ENCODE results near the gene PHF23.
A peak's percentile ranks its signal among the peaks of the same experiment; 100 is the strongest.

Gene PHF23

DNA sequence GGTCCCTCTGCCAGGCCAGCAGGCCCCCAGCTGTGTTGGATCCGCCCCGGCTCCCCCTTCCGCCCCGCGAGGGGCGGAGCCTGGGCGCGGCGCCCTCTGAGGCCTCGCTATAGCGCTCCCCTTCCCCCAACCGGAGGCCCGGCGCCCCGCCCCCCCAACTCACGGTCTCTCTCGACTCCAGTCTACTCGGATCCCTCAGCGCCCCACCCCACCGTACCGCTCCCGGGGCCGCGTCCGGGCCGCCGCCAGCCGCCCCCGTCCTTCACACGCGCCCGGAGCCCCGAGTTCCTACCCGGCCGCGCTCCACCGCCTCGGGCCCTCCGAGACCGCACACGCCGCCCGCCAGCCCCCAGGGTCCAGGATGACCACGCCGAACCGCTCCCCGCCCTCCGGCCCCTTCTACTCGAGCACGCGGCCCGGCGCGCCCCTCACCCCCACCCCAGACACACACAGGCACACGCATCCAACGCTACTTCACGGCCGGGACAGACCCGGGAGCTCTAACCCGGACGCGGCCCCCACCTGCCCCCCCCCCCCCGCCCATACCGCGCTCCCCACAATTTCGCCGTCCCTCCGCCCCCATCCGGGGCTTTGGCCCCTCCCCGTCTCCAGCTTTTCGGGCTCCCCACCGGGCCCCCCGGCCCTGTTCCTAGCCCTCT is 1.4 kb downstream of the PHF23 start:
- peak; percentile 40 for DNase-seq

DNA sequence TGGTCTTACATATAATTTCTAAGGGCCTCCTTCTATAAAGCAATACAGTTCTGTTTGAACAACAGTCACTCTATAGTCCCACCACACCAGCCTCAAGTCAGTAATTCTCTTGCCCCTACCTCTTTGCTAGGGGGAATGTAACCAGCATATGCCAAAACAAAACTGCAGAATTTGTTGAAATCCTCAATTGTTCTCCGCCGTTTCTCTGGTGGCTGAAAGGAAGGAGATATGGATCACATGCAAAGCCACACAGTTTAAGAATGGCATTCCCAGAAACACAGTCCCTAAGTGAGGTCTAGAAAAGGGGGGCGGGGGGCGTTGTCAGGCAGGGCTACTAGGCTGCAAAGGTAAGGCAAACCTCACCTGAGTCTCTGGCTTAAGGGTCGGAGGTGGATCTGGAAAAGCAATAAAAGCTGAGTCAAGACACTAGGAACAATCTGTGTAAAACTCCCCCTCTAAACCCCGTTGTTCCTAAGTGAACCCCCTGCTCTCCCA is 1.9 kb downstream of the PHF23 start:
- DNase-seq: no peak

DNA sequence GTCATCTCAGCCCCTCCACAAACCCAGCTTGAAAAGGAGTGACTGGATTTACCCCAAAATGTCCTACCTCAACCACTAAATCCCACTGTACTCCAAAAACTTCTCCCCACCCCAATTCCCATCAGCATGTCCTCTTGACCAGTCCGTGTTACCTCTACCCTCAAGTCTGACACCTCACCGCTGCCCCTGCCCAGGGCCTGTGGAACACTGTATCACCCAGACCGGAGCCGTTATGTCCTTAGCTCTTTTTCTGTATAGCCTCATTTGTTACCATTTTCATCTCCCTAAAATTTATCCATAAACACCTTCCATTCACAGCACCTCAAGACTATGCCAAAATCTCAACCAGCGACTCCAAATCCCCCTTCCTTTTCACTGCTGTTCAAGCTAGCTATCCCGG is 2.4 kb downstream of the PHF23 start:
- DNase-seq: no peak

DNA sequence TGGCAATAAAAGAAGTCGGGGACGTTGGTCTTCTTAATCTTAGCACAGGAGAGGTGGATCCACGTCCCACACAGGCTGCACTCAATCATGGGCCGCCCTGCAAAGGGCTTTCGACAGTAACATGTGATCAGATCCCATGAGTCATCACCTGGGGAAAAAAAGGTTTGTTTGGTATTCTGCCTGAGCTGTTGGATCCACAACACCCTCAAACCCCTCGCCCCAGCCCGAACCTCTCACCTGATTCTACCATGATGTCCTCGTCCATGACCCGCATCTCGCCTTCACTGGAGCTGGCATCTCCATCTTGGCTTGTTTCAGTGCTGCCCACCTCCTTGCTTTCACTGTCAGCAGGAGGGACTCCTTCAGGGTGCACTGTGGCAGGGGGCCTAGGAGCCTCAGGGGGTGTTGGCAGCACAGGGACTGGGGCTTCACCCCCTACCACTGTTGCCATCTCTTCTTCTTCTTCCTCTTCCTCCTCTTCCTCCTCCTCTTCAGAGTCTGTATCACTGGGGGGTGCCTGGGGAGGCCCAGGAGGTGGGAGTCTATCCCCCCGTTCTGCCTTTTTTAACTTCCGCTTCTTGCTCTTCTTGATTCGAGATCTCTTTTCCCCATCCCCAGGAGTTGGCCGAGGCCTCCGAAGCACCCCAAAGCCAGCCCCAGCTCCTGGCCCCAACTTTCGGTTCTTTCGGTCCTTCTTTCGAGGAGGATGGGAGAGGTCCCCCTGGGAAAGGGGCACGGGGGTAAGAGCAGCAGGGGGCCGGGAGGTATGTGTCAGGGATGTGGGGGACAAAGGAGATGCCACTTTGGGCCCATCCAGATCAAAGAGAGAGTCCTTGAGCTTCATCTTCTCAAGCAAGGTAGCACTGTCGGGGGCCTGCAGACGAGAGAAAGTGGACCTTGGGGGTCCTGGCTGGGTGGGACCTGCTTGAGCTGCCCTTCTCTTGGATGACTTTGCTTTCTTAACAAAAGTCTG is 3.3 kb downstream of the PHF23 start:
- no peak for DNase-seq

DNA sequence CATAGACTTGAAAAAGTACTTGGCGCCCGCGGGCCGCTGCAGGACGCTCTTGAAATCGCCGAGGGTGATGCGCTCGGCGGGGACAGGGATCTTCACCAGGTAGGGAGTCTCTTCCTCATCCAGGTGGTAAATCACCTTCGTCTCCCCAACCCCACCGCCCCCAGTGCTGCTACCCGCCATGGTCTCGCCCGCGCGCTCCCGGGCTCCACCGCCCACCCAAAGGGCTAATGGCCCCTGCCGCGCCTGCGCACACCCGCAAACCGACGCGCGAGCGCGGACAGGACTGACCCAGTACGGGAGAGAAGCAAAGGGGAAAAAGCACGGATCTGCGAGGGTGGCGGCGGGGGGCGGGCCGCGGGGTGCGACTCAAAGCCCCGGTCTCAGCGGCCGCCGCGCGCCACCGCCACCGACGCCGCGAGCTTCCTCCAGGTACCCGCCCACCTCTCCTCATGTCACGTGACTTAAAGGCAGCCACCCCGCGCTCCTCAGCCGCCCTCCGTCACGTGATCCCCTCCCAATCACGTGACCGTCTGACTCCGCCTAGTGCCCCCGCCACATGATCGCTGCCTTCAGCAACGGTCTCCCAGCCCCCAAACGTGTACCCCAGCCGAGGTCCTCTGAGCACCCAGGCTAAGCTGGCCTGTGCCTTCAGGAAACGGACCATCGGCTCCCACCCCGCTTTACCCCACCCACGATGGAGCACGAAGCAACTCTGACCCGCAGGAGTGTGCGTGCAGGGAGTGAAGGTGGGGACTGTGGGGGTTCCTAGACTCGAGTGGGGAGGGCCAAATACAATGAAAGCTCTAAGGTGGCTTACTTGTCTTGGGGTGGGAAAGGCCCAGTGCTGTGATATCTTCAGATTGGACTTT is 4.9 kb downstream of the PHF23 start, which contains the start of gene DVL2:
DVL2 (minus strand) TSS at position 435 of the 869 bp plus-strand sequence; CDS start at position 180, 255 bp downstream.
- DNase-seq: peak; percentile 97

DNA sequence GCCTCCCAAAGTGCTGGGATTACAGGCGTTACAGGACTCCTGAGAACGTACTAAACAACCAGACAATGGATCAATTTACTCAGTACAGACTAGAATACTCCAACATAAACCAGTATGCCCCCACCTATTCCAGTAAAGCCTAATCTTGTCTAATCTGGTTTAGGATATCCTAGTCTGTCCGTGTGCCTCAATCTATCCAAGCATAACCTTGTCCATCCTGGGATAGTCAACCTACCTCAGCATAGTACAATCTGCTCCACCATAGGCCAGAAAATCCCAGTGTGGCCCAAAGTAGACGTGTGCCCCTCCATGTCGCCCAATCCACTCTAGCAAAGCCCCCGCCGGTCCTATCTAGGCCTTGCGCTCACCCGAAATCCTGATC is 5.6 kb downstream of the PHF23 start:
- DNase-seq: no peak

DNA sequence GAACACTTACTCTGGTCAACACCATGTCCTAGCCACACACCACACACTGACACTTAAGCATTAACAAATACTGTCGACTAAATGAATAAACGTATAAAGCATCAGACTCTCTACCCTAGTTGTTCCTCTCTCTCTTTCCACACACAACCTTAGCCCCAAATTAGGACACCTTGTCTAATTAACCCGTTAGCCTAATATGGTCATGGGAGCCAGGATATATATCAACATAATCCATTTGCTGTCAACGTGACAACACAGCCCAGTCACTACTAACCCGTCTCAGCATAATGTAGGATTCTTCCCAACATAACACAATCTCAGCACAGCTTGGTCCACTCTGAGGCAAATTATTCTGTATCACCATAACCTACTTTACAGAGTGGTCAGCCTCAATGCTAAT is 7.1 kb downstream of the PHF23 start:
- DNase-seq: no peak

DNA sequence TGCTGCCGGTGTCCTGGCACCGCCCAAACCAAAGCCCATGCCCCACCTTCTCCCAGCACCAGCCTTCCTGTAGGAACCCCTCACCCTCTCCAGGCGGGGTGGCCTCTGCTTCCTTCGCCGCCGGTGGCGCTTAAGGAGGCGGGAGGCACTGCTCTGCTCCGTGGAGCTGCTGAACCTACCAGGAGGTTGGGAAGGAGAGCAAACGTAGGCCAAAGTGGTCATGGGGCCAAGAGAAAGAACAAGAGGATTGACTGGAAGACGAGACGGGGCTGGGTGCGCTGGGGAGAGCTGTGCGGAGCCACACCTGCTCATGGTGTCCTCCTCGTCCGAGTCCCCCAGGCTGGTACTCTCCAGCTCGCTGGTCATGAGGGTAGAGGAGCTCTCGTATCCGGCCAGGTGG is 9.8 kb downstream of the PHF23 start:
- DNase-seq: no peak

DNA sequence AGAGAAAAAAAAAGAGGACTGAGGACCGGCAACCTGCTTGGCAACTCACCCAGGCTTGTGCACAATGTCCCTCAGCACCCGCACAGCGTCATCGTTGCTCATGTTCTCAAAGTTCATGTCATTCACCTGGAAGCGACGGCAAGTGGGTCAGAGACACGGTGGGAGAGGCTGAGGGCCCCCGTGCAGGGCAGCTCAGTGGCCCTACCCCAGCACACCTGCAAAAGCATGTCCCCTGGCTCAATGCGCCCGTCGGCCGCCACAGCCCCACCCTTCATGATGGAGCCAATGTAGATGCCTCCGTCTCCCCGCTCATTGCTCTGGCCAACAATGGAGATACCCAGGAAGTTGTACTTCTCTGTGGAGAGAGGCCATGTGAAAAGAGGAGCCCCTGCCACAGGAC is 10.3 kb downstream of the PHF23 start:
- DNase-seq: no peak

DNA sequence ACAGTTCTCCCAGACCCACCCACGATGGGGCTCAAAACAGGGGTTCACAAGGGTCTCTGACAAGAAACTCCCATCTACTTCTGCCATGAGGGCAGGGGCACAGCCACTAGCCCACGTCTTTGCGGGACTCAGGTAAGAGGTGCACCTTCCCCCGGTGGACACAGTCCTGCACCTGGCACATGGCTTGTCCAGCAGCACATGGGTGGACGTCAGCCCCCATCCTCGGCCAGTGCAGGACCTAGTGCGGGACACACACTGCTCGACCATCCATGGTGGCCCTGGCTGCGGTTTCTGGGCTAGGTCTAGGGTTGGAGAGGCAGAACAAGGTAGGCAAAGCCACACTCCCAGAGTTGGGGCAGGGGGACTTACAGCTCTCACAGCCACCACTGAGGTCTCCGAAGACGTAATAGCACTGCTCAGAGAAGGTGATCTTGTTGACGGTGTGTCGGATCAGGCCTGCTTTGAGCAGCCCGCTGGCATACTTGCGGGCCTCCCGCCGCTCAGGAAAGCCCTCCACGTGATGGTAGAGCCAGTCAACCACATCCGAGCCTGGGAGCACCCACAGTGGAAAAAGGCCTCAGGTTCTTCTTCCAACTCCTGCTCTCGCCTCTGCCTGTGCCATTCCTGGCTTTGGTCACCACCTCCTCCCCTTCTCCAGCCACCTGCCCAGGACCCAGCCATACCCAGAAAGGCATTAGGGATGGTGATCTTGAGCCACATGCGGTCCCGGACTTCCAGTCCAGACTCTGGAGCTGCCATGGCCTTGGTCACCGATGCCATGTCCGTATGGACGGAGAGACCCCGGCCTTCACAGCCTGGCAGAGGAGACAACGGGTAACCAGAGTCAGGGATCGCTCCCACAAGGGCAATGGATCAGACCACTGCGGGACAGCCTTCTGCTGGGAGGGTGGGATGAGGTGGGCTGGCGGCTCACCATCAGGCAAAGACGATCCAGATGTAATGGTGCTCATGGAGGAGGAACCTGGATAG is 12.2 kb downstream of the PHF23 start:
- DNase-seq: no peak

DNA sequence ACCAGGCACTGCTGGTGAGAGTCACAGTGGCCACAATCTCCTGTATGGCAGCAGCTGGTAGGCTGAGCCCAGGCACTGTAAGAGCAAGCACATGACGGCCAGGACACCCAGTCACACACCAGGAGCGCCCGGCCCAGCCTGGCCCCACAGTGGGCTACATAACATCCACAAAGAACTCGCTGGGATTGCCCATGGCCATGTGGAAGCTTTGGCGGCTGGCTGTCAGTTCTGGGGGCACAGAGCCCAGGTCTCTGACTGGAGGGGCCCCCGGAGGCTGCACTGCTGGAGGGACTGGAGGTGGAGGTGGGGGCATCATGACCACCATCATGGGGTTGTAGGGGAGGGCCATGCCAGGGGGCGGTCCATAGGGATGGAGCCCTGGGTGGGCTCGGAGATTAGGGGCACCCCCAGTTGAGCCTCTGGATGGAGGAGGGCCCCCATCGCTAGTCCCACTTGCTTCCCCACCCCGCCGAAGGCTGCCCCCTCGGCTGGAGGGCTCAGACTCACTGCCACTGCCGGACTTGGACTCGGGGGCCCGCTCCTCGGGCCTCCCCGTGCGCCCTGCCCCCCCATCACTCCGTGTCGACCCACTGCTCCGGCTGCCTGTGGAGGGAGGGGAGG is 13.4 kb downstream of the PHF23 start:
- DNase-seq: no peak

DNA sequence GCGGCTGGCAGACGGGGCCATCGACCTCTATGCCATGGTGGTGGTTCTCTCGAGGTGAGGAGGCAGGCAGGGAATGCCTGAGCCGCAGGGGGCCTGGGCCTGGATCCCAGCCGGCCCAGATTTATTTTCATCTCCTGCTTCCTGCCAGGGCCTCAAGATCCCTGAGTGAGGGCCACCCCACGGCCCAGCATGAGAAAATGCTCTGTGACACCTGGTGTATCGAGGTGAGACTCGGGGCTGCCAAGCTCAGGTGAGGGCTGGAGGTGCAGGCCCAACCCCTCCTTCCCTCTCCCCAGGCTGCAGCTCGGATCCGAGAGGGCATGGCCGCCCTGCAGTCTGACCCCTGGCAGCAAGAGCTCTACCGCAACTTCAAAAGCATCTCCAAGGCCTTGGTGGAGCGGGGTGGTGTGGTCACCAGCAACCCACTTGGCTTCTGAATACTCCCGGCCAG is 14.6 kb downstream of the PHF23 start:
- no peak for DNase-seq

DNA sequence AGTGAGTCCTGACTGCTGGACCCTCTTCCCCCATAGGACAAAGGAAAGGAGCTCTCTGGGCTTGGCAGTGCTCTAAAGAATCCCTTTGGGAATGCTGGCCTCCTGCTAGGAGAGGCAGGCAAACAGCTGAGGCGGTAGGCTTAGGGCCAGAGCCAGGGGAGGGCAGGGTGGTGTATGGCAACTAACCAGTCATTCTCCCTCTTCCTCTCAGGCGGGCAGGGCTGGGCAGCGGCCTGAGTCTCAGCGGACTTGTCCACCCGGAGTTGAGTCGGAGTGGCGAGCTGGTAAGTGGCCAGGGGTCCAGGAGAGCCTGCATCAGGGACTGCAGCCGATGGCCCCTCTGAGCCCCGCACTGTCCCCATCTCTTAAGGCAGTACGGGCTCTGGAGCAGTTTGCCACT is 15.1 kb downstream of the PHF23 start:
- DNase-seq: no peak

DNA sequence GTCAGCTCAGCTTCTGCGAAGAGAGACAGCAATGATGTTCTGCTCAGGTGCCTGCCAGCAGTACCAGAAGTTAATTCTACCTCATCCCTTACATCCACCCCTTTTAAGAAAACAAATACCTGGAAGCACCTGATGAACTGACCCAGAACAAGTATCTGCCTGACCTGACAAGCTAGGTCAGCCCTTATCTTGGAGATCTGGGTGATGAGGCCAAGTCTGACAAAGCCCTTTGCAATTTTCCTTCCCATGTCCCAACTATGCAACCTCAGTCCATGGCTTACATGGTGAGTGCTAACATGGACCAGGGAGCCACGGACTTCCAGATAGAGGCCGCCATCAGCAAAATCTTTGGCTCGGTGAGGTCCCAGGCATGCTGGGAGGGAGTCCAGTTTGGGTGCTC is 15.9 kb downstream of the PHF23 start:
- DNase-seq: no peak

DNA sequence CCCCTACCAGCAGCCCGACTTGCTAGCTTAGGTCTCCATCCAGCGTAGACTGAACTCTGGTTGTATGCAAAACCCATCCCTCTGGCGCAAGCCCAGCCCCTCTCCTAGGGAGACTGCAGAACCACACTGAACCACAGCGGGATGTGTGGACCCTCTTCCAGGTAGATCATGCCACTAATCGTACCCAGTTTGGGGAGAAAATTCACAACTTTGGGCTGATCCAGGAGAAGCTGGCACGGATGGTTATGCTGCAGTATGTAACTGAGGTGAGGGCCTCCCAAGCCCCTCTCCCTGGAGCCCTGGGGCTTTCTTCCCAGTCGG is 16.3 kb downstream of the PHF23 start:
- DNase-seq: no peak

DNA sequence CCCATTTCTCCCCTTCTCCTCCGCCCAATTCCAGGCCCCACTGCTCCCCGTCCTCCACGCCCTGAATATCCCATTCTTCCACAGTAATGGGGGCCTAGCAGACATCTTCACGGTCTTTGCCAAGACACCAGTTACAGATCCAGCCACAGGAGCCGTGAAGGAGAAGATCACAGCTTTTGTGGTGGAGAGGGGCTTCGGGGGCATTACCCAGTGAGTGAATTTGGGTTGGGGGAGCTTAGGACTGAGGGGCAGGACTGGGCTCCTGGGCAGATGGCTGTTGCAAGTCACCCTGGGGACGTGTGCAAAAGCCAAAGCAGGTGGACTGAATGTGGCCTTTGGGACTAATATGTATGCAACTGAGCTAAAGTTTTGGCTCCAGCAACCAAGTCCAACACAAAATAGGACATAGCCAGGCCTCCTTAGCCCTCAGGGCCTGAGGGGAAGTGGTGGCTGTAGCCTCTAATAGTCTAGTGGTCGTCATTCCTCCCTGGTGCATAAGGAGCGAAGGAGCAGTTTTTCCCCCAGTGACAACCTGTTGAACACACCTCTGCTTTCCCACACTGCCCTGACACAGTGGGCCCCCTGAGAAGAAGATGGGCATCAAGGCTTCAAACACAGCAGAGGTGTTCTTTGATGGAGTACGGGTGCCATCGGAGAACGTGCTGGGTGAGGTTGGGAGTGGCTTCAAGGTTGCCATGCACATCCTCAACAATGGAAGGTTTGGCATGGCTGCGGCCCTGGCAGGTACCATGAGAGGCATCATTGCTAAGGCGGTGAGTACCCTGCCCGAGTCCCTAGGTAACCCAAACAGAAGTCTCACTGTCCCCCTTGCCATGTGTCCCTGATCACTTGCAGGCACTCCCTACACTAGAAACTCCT is 16.9 kb downstream of the PHF23 start:
- no peak for DNase-seq

DNA sequence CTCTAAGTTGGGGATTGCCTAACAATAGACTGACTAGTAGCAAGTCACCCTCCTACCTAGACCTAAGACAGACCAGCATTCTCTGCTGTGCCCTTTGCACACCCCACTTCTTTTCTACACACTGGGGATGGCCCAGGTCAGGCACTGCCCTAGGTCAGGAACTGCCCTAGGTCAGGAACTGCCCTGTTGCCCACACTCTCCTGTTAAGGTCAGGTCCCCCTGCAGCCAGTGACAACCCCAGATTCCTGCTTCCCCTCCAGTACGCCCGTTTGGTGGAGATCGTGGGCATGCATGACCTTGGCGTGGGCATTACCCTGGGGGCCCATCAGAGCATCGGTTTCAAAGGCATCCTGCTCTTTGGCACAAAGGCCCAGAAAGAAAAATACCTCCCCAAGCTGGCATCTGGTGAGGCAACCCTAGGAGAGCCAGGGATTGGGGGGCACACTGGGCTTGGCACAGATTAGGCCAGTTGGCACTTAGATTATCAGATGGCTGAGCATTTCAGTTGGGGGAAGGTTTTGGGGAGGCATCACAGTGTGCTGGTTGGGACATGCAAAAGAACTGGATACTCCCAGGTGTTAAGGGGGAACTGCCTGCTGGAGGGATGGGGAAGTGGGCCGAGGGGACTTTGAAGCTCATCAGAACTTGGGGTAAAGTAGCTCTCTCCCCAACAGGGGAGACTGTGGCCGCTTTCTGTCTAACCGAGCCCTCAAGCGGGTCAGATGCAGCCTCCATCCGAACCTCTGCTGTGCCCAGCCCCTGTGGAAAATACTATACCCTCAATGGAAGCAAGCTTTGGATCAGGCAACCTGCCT is 17.8 kb downstream of the PHF23 start:
- no peak for DNase-seq

DNA sequence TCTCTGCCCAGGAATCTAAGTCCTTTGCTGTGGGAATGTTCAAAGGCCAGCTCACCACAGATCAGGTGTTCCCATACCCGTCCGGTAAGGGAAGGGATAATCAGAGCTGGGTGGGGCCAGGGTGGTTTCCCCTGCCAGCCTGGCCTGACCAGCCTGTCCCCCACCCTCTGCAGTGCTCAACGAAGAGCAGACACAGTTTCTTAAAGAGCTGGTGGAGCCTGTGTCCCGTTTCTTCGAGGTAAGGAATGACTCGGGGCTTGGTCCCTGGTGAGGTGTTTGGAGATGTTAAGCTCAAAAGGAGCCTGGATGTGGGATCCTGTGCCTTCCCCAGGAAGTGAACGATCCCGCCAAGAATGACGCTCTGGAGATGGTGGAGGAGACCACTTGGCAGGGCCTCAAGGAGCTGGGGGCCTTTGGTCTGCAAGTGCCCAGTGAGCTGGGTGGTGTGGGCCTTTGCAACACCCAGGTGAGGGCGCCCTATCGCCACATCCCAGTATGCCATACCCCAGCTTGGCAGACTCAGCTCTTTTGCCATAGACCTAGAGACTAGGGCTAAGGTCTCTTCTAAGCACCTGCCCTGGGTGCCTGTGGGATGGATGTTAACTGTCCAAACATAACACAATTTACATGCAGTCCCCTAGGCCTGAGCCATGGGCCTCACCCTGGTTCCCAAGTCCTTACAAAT is 18.5 kb downstream of the PHF23 start:
- DNase-seq: peak; percentile 25
